Glutamatergic neuron (in vitro differentiated cells): ENCODE measurements around the gene PCIF1. TPM values are rescaled to one million over a fixed set of nuclear protein-coding genes. Genes with fewer than 3 reads are reported as not detected.

Source experiments
- DNase-seq: peaks from one replicate; pipeline ENCODE4 v3.0.0; 2022
- H3K27ac Mint-ChIP-seq: one replicate; pipeline ENCODE4 v1.8.0; 2020; ENCODE audit warnings: mild to moderate bottlenecking, mixed read lengths, inconsistent platforms; ENCODE audit not compliant: unreplicated experiment
- H3K27me3 Mint-ChIP-seq: one replicate; pipeline ENCODE4 v1.8.0; 2020; ENCODE audit warnings: mild to moderate bottlenecking, moderate library complexity, mixed read lengths, inconsistent platforms; ENCODE audit not compliant: unreplicated experiment
- H3K36me3 Mint-ChIP-seq: one replicate; pipeline ENCODE4 v1.8.0; 2020; ENCODE audit warnings: mild to moderate bottlenecking, mixed read lengths, inconsistent platforms; ENCODE audit not compliant: unreplicated experiment
- H3K4me1 Mint-ChIP-seq: one replicate; pipeline ENCODE4 v1.8.0; 2020; ENCODE audit warnings: mild to moderate bottlenecking, low read depth, mixed read lengths, inconsistent platforms; ENCODE audit not compliant: unreplicated experiment
- H3K4me3 Mint-ChIP-seq: one replicate; pipeline ENCODE4 v1.8.0; 2020; ENCODE audit warnings: mild to moderate bottlenecking, mixed read lengths, inconsistent platforms; ENCODE audit not compliant: unreplicated experiment
- H3K9me3 Mint-ChIP-seq: one replicate; pipeline ENCODE4 v1.8.0; 2020; ENCODE audit warnings: mild to moderate bottlenecking, moderate library complexity, mixed read lengths, inconsistent platforms; ENCODE audit not compliant: unreplicated experiment
- total RNA-seq: library from RNA; stranded (reverse); fragmentation: NEBNext Ultra II Directional; extraction: Animal tissue kit (Norgen Biotek cat#: 25700); gene quantifications from one replicate; pipeline ENCODE4 v1.2.1, GENCODE V29; 2021; ENCODE audit not compliant: unreplicated experiment
- TF ChIP-seq, protein P1 (sequence below): fragments of 200-600 bp; sonication (generic); IDR thresholded peaks from one replicate; pipeline ENCODE4 v1.5.0; 2021; ENCODE audit not compliant: partially characterized antibody, unreplicated experiment

Gene PCIF1
- total RNA-seq, 1 donor from 2014 or later: 37.6 TPM

DNA sequence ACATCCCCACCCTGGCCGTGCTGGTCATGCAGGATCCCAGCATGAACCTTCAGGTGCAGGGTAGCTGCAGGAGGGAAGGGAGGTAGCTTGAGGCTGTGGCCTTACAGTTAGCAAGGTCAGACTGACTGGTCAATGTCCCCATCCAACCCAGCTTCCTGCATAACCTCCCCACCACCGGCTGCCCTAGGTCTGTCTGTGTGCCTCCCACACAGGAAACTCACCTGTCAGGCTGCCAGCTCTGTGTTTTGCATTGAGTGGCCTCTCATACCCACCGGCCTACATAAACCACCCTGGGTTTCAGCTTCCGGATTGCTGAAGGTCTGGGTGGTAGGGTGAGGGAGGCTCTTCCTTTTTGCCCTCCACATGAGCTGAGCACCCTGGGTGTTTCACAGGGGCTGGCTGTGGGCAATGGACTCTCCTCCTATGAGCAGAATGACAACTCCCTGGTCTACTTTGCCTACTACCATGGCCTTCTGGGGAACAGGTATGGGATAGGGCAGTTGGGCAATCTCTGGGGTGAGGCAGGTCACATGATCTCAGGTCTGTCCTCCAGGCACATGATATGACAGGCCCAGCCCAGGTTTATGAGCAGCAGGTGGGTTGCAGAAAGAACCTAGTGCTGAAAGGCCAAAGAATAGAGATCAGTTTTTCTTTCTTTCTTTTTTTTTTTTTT lies 41.5 kb upstream of the PCIF1 start:
- no peak for DNase-seq
- Mint-ChIP-seq H3K4me3 (peak overlapping the region; percentile 78), H3K4me1 (peaks cover 6% of the 10 kb centered on the region), H3K27ac (no peak overlapping the region), H3K36me3 (no peaks in the 10 kb centered on the region), H3K27me3 (peaks cover 13% of the 10 kb centered on the region), H3K9me3 (peaks cover 11% of the 10 kb centered on the region)
- TF ChIP-seq, protein P1, sequence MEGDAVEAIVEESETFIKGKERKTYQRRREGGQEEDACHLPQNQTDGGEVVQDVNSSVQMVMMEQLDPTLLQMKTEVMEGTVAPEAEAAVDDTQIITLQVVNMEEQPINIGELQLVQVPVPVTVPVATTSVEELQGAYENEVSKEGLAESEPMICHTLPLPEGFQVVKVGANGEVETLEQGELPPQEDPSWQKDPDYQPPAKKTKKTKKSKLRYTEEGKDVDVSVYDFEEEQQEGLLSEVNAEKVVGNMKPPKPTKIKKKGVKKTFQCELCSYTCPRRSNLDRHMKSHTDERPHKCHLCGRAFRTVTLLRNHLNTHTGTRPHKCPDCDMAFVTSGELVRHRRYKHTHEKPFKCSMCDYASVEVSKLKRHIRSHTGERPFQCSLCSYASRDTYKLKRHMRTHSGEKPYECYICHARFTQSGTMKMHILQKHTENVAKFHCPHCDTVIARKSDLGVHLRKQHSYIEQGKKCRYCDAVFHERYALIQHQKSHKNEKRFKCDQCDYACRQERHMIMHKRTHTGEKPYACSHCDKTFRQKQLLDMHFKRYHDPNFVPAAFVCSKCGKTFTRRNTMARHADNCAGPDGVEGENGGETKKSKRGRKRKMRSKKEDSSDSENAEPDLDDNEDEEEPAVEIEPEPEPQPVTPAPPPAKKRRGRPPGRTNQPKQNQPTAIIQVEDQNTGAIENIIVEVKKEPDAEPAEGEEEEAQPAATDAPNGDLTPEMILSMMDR: no peak

DNA sequence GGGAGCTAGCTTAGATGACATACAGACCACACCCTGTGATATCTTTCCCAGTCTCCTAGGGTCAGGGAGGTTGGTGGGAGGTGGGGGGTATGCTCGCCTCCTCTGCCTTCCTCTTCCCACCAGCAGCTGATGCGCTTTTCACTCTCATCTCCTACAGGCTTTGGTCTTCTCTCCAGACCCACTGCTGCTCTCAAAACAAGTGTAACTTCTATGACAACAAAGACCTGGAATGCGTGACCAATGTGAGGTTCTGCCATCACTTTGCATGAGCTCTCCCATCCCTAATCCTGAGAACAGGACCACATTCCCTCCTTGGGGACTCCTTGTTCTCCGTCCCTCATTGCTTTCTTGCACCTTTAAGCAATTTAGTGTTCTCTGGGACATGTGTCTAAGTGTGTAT lies 40.7 kb upstream of the PCIF1 start:
- DNase-seq: no peak
- Mint-ChIP-seq H3K9me3 (peaks cover 11% of the 10 kb centered on the region), H3K27me3 (peaks cover 14% of the 10 kb centered on the region), H3K4me3 (peak overlapping the region; percentile 28), H3K36me3 (no peaks in the 10 kb centered on the region), H3K27ac (no peak overlapping the region), H3K4me1 (peaks cover 6% of the 10 kb centered on the region)
- TF ChIP-seq, protein P1: no peak

DNA sequence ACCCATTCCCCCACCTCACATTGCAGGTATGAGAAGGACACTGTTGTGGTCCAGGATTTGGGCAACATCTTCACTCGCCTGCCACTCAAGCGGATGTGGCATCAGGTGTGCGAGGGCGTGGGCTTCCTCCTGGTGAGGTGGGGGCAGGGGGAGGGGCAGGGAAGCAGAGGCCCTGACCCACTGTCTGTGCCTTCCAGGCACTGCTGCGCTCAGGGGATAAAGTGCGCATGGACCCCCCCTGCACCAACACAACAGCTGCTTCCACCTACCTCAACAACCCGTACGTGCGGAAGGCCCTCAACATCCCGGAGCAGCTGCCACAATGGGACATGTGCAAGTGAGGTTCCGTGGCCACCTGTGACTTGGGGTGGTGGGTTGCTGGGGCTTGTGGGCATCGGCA lies 39.7 kb upstream of the PCIF1 start:
- H3K36me3 Mint-ChIP-seq: no peaks in the 10 kb centered on the region

DNA sequence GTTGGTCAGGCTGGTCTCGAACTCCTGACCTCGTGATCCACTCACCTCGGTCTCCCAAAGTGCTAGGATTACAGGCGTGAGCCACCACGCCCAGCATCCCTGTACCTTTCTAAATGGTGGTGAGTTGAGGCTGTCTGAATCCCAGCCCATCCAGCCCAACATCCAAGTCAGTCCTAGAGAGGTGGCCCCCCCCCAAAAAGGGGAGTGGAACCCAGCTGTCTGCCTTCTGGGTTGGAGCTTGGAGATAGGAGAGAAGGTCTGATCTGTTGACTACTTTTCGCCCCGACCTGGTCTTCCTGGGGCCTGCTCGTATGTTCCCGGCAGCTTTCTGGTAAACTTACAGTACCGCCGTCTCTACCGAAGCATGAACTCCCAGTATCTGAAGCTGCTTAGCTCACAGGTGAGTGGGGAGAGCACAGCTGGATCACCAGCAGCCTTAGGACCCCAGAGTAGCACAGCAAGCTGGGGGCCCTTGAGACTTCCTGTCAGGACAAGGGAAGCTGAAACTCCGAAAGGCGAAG lies 37.8 kb upstream of the PCIF1 start:
- Mint-ChIP-seq H3K27me3 (peaks cover 13% of the 10 kb centered on the region), H3K4me1 (peaks cover 8% of the 10 kb centered on the region), H3K9me3 (peaks cover 7% of the 10 kb centered on the region), H3K36me3 (no peaks in the 10 kb centered on the region), H3K4me3 (no peak overlapping the region), H3K27ac (no peak overlapping the region)
- no peak for DNase-seq
- TF ChIP-seq, protein P1: no peak

More for the DNA sequence above, 39.7 kb upstream of the PCIF1 start:
- Mint-ChIP-seq H3K27me3 (peaks cover 17% of the 10 kb centered on the region), H3K27ac (no peak overlapping the region), H3K4me1 (peaks cover 8% of the 10 kb centered on the region), H3K9me3 (peaks cover 11% of the 10 kb centered on the region), H3K4me3 (no peak overlapping the region)
- no peak for DNase-seq
- TF ChIP-seq, protein P1: no peak

GRCh38 chr20:45897289-45897688 lies 37.2 kb upstream of the PCIF1 start:
- no peak overlapping the region for H3K4me3 Mint-ChIP-seq
- no peak for DNase-seq
- TF ChIP-seq, protein P1: no peak
- H3K36me3 Mint-ChIP-seq: no peaks in the 10 kb centered on the region
- peaks cover 11% of the 10 kb centered on the region for H3K27me3 Mint-ChIP-seq
- H3K9me3 Mint-ChIP-seq: peaks cover 3% of the 10 kb centered on the region
- H3K4me1 Mint-ChIP-seq: peaks cover 8% of the 10 kb centered on the region
- H3K27ac Mint-ChIP-seq: no peak overlapping the region
